ENCODE data around the gene RTN4R. TPM values are rescaled to one million over a fixed set of nuclear protein-coding genes. Genes with fewer than 3 reads are reported as not detected.

Gene RTN4R
- total RNA-seq, 1 experiment from 2014 or later, result 16.3 TPM

DNA sequence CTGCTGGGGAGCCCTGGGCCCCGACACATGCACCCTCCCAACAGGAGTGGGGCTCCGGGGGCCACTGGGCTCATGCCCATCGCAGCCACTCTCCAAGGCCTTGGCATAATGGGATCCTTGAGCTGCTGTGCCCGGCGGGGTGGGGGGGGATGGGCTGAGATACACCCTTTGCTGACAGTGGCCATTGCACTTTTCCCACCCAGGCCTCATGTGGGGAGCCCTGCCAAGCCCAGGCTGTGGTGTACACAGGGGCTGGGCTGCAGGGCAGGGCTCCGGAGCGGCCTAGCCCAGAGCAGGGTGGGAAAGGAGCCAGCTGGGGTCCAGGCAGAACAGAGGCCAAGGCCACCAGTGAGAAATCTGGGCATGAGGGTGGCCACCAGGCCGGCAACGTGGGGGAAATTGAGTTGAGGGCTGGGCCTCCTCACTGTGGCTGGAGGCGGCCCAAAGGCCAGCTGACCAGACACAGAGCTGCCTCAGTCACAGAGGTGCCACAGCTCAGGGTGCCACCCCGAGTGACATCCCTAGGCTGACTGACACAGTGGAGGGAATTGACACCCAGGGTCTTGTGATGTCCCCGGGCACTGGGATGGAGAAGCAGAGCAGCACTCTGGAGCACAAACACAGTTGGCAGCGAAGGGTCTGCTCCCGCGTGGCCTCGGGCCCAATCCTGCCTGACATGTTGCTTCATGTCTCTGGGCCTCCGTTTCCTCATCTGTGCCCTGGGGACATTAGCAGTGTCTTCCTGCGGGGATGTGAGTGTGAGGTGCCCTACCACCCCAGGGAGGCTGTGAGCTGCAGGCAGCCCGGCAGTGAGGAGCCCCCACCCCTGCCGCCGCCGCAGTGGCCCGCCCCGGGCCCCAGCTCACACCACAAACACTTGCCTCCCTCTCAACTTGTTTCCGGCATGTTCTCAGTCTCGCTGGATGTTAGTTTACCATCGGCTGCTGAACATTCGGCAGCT lies 30.4 kb downstream of the RTN4R start:
- no TSS peak for BruUV-seq (replicated peaks)
- no peak for ATAC-seq
- intact Hi-C loops (cut with micrococcal nuclease; ENCODE audit: unreplicated experiment) (loop anchor here (10.0 kb wide), 1 partner anchor 63 kb away; no protein-coding TSS in a partner anchor), in situ Hi-C loops (cut with HindIII; ENCODE audit: low pct_unique_long_range_greater_than_20kb, low sequenced_read_pairs) (no loop called here)
- no peaks in the 10 kb centered on the region for H3K4me1 ChIP-seq (ENCODE audit: control insufficient read depth, insufficient read depth, low read length)
- H3K36me3 ChIP-seq (ENCODE audit: control insufficient read depth, insufficient read depth, low read length), result no peaks in the 10 kb centered on the region
- DNase-seq (ENCODE audit: low read depth, low spot score), result no peak
- CTCF ChIA-PET, result interaction anchor here (0.7 to 2.9 kb wide), 5 partner anchors 9 to 75 kb away, joined by 3 to 14 read pairs (median 4); no protein-coding TSS in a partner anchor
- no peaks in the 10 kb centered on the region for H3K27me3 ChIP-seq (ENCODE audit: control insufficient read depth, insufficient read depth, low read length)
- TF ChIP-seq, protein P1, sequence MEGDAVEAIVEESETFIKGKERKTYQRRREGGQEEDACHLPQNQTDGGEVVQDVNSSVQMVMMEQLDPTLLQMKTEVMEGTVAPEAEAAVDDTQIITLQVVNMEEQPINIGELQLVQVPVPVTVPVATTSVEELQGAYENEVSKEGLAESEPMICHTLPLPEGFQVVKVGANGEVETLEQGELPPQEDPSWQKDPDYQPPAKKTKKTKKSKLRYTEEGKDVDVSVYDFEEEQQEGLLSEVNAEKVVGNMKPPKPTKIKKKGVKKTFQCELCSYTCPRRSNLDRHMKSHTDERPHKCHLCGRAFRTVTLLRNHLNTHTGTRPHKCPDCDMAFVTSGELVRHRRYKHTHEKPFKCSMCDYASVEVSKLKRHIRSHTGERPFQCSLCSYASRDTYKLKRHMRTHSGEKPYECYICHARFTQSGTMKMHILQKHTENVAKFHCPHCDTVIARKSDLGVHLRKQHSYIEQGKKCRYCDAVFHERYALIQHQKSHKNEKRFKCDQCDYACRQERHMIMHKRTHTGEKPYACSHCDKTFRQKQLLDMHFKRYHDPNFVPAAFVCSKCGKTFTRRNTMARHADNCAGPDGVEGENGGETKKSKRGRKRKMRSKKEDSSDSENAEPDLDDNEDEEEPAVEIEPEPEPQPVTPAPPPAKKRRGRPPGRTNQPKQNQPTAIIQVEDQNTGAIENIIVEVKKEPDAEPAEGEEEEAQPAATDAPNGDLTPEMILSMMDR (IDR thresholded peaks at IDR 0.05), result no peak
- TF ChIP-seq SIN3A (IDR thresholded peaks at IDR 0.05; ENCODE audit: borderline replicate concordance, insufficient read depth, low read depth, low read length) (no peak), REST (IDR thresholded peaks at IDR 0.05; ENCODE audit: insufficient read depth in 1 of 2, low read depth in 2 of 2, low read length in 1 of 2) (no peak), POLR2AphosphoS5 (IDR thresholded peaks at IDR 0.05; ENCODE audit: low read depth, low read length) (no peak), TCF7L2 (IDR thresholded peaks at IDR 0.05; ENCODE audit: low read depth, low read length) (no peak)
- no peaks in the 10 kb centered on the region for H3K9me3 ChIP-seq (ENCODE audit: control insufficient read depth, insufficient read depth, low read depth, low read length)
- POLR2A ChIA-PET, result no interaction called here
- H3K27ac ChIP-seq (ENCODE audit: low read length), result no peak overlapping the region
- H3K4me3 ChIP-seq (ENCODE audit: low read depth in 2 of 2, low read length in 2 of 2), result no peak overlapping the region

GRCh38 chr22:20236052-20236717 lies 31.9 kb downstream of the RTN4R start:
- in situ Hi-C loops (cut with HindIII; ENCODE audit: low pct_unique_long_range_greater_than_20kb, low sequenced_read_pairs), result no loop called here
- ChIA-PET POLR2A (no interaction called here), CTCF (no interaction called here)
- intact Hi-C loops (cut with micrococcal nuclease; ENCODE audit: unreplicated experiment), result loop anchor here (10.0 kb wide), 1 partner anchor 61 kb away; no protein-coding TSS in a partner anchor
- Histone ChIP-seq H3K9me3 (ENCODE audit: control insufficient read depth, insufficient read depth, low read depth, low read length) (no peaks in the 10 kb centered on the region), H3K4me3 (ENCODE audit: low read depth in 2 of 2, low read length in 2 of 2) (no peak overlapping the region), H3K27me3 (ENCODE audit: control insufficient read depth, insufficient read depth, low read length) (no peaks in the 10 kb centered on the region), H3K36me3 (ENCODE audit: control insufficient read depth, insufficient read depth, low read length) (no peaks in the 10 kb centered on the region), H3K4me1 (ENCODE audit: control insufficient read depth, insufficient read depth, low read length) (no peaks in the 10 kb centered on the region), H3K27ac (ENCODE audit: low read length) (no peak overlapping the region)
- TF ChIP-seq POLR2AphosphoS5 (IDR thresholded peaks at IDR 0.05; ENCODE audit: low read depth, low read length) (no peak), TCF7L2 (IDR thresholded peaks at IDR 0.05; ENCODE audit: low read depth, low read length) (no peak), REST (IDR thresholded peaks at IDR 0.05; ENCODE audit: insufficient read depth in 1 of 2, low read depth in 2 of 2, low read length in 1 of 2) (no peak), SIN3A (IDR thresholded peaks at IDR 0.05; ENCODE audit: borderline replicate concordance, insufficient read depth, low read depth, low read length) (no peak)
- TF ChIP-seq, protein P1 (IDR thresholded peaks at IDR 0.05), result no peak
- ATAC-seq (no peak), DNase-seq (ENCODE audit: low read depth, low spot score) (no peak)
- no TSS peak for BruUV-seq (replicated peaks)

All from Panc1 (cell line).